Mucosa of descending colon (tissue), 3 donors: ENCODE results near the gene APOL4. TPM values are rescaled to one million over a fixed set of nuclear protein-coding genes. Genes with fewer than 3 reads are reported as not detected.

Source experiments
- ATAC-seq: fragments of 200-7000 bp; cut with Tn5 transposase; one replicate; pipeline ENCODE4 v1.9.1; 2020; ENCODE audit warnings: mild to moderate bottlenecking, moderate library complexity
- DNase-seq, 3 donors: peaks; one replicate each; pipeline ENCODE4 v3.0.0-alpha.2; 2020
- H3K36me3 ChIP-seq: fragments of 200-600 bp; one replicate; pipeline ENCODE4 v1.8.0; 2021; ENCODE audit warnings: low read depth, mild to moderate bottlenecking
- H3K4me1 ChIP-seq: fragments of 200-600 bp; one replicate; pipeline ENCODE4 v1.8.0; 2021; ENCODE audit warnings: low read depth, mild to moderate bottlenecking
- H3K4me3 ChIP-seq: fragments of 200-600 bp; one replicate; pipeline ENCODE4 v1.8.0; 2021; ENCODE audit warnings: mild to moderate bottlenecking
- H3K9me3 ChIP-seq: fragments of 200-600 bp; one replicate; pipeline ENCODE4 v1.8.0; 2021; ENCODE audit warnings: mild to moderate bottlenecking
- CTCF ChIP-seq: fragments of 200-600 bp; IDR thresholded peaks from one replicate; pipeline ENCODE4 v1.8.0; 2022; ENCODE audit warnings: antibody characterized with exemption, mild to moderate bottlenecking
- intact Hi-C, 2 donors: fragments of 100-400 bp; cut with DNase I in 1 of 2; cut with micrococcal nuclease in 1 of 2; formaldehyde crosslinking; loops; one replicate each; pipeline versions ENCODE4 v1.11.0 to v1.11.1; 2022; cut with DNase I, micrococcal nuclease
- total RNA-seq, 3 donors: library from RNA; stranded (reverse); fragmentation: NEBNext Ultra II Directional in 2 of 3; extraction: Animal tissue kit (Norgen Biotek cat#: 25700) in 2 of 3; gene quantifications; one replicate each; pipeline versions ENCODE4 v1.2.1 to v1.2.4, GENCODE V29; 2021 to 2023
- donor health status: DM: no; HTN: no; CAD: no; lungs with moderate emphysema.
- donor health status: DM: no; HTN: no; CAD: no.
- donor health status: DM: no; HTN: yes; CAD: no.

Gene APOL4
- total RNA-seq, 3 donors from 2014 or later = 1.7 to 4.3 (median 2.7) TPM

- DNase-seq (no peak), ATAC-seq (no peak)
- H3K36me3 ChIP-seq = no peaks in the 10 kb centered on the region
- TF ChIP-seq CTCF = no peak
- intact Hi-C loops = no loop called here
- no peaks in the 10 kb centered on the region for H3K9me3 ChIP-seq
- no peak overlapping the region for H3K4me3 ChIP-seq
- peaks cover 4% of the 10 kb centered on the region for H3K4me1 ChIP-seq
Measured at GRCh38 chr22:36222887-36223450, 21.4 kb upstream of the APOL4 start.

DNA sequence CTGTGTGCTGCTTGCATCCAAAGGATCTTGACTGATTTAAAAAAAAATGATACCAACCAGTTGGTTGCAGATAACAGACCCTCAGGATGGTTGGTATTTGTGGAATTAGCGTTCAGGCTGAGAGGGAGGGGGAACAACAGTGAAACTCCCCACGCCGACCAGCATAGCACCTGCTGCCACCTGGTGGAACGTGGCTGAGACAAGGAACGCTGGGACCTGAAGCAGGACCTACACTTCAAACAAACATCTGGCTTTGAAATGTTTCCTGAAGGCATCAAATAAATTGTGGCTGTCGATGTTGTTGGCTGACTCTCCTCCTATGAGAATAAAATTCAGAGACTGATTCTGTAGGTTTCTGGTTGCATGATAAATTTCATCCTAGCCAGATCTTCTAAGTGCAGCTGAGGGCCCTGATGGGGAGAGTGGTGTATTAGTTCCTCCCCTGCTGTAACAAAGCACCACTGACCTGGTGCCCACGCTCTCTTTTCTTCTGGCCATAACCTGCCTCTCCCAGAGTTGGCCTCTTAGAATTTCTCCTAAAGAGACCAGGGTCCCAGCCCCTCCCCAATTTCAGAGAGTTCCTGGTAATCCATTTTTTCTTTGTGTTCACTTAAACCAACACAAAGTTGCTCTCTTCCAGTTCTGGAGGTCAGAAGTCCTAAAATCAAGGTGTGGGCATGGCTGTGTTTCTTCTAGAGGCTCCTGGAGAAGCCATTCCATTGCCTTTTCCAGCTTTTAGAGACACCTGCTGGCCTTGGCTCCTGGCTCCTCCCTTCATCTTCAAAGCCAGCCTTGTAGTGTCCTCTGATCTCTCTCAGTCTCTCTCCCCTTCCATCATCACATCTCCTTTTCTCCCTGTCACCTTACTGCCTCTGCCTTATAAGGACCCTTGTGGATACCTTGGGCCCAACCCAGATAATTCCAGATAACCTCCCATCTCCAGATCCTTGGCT lies 20.5 kb upstream of the APOL4 start:
- Histone ChIP-seq H3K9me3 (no peaks in the 10 kb centered on the region), H3K4me1 (peaks cover 4% of the 10 kb centered on the region), H3K4me3 (no peak overlapping the region), H3K36me3 (no peaks in the 10 kb centered on the region)
- ATAC-seq (peak; percentile 84), DNase-seq (peak in 2 of 3 donors; percentile 59 to 70)
- intact Hi-C loops = no loop called here
- peak; percentile 30 for TF ChIP-seq CTCF

DNA sequence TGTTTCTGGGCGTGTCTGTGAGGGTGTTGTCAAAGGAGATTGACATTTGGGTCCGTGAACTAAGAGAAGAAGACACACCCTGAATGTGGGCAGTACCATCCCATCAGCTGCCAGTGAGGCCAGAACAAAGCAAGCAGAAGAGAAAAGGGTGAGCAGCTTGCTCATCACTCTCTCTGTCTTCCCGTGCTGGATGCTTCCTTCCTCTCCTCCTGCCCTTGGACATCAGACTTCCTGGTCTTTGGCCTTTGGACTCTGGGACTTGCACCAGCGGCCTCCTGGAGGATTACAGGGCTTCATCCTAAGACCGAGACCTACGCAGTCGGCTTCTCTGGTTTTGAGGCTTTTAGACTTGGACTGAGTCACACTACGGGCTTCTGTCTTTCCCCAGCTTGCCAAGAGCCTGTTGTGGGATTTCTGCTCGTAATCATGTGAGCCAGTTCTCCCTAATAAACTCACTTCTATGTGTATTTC lies 18.9 kb upstream of the APOL4 start:
- Histone ChIP-seq H3K4me1 (peaks cover 4% of the 10 kb centered on the region), H3K36me3 (no peaks in the 10 kb centered on the region), H3K4me3 (no peak overlapping the region), H3K9me3 (no peaks in the 10 kb centered on the region)
- intact Hi-C loops = no loop called here
- no peak for DNase-seq
- no peak for TF ChIP-seq CTCF
- ATAC-seq = peak; percentile 71

DNA sequence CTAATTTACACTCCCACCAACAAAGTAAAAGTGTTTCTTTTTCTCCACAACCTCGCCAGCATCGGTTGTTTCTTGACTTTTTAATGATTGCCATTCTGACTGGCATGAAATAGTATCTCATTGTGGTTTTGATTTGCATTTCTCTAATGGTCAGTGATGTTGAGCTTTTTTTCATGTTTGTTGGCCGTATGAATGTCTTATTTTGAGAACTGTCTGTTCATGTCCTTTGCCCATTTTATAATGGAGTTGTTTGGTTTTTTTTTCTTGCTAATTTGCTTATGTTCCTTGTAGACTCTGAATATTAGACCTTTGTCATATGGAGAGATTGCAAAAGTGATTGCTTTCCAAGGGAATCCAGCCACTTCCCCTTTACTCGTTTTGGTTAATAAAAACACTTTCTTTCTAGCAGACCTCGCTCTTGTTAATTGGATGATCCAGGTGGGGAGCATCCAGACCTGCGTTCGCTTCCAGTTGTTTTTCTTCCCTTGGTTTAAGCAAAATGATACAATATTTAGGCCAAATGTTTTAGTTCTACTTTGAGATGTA lies 17.1 kb upstream of the APOL4 start:
- Histone ChIP-seq H3K36me3 (no peaks in the 10 kb centered on the region), H3K9me3 (no peaks in the 10 kb centered on the region), H3K4me3 (no peak overlapping the region), H3K4me1 (peaks cover 4% of the 10 kb centered on the region)
- ATAC-seq (no peak), DNase-seq (no peak)
- intact Hi-C loops = no loop called here
- no peak for TF ChIP-seq CTCF

GRCh38 chr22:36215981-36216380 lies 14.4 kb upstream of the APOL4 start:
- H3K4me3 ChIP-seq = no peak overlapping the region
- peaks cover 4% of the 10 kb centered on the region for H3K4me1 ChIP-seq
- no peaks in the 10 kb centered on the region for H3K36me3 ChIP-seq
- no peak for TF ChIP-seq CTCF
- DNase-seq (no peak), ATAC-seq (no peak)
- no peaks in the 10 kb centered on the region for H3K9me3 ChIP-seq
- intact Hi-C loops = no loop called here
